ENCODE data around the gene MLXIP. TPM values are rescaled to one million over a fixed set of nuclear protein-coding genes. Genes with fewer than 3 reads are reported as not detected.

MLXIP gene
- polyA plus RNA-seq, 2 donors: 8.2 to 18.0 TPM

- Histone ChIP-seq H3K36me3 (ENCODE audit: control insufficient read depth in 2 of 2, insufficient read depth in 2 of 2, low read length in 1 of 2) (peaks cover 14 to 30% of the 10 kb centered on the region in 2 donors), H3K27ac (ENCODE audit: low read depth in 2 of 2, low read length in 1 of 2) (no peak overlapping the region), H3K27me3 (ENCODE audit: control insufficient read depth in 1 of 2, insufficient read depth in 2 of 2, low read length in 2 of 2) (no peaks in the 10 kb centered on the region), H3K9me3 (ENCODE audit: control insufficient read depth in 2 of 2, insufficient read depth in 1 of 2, low read depth in 1 of 2, low read length in 1 of 2) (no peaks in the 10 kb centered on the region), H3K4me1 (ENCODE audit: control insufficient read depth in 2 of 2, insufficient read depth in 2 of 2, low read length in 1 of 2) (peaks cover 0 to 2% of the 10 kb centered on the region in 2 donors), H3K4me3 (ENCODE audit: low read depth in 1 of 2, low read length in 2 of 2) (no peak overlapping the region)
- WGBS, 2 donors: 86 to 91% methylated on average over 13 of the region's 13 CpGs
Measured at GRCh38 chr12:122127839-122128238, 49.3 kb downstream of the MLXIP start.

GRCh38 chr12:122128481-122128880 is 49.9 kb downstream of the MLXIP start:
- H3K4me1 ChIP-seq (ENCODE audit: control insufficient read depth in 2 of 2, insufficient read depth in 2 of 2, low read length in 1 of 2): no peaks in the 10 kb centered on the region
- peaks cover 14 to 36% of the 10 kb centered on the region in 2 donors for H3K36me3 ChIP-seq (ENCODE audit: control insufficient read depth in 2 of 2, insufficient read depth in 2 of 2, low read length in 1 of 2)

GRCh38 chr12:122129131-122129530 is 50.6 kb downstream of the MLXIP start:
- H3K27ac ChIP-seq (ENCODE audit: low read depth in 2 of 2, low read length in 1 of 2): no peak overlapping the region
- H3K4me1 ChIP-seq (ENCODE audit: control insufficient read depth in 2 of 2, insufficient read depth in 2 of 2, low read length in 1 of 2): no peaks in the 10 kb centered on the region
- peaks cover 14 to 38% of the 10 kb centered on the region in 2 donors for H3K36me3 ChIP-seq (ENCODE audit: control insufficient read depth in 2 of 2, insufficient read depth in 2 of 2, low read length in 1 of 2)
- no peak overlapping the region for H3K4me3 ChIP-seq (ENCODE audit: low read depth in 1 of 2, low read length in 2 of 2)
- 94 to 95% methylated on average over 13 of the region's 13 CpGs for WGBS, 2 donors
- no peaks in the 10 kb centered on the region for H3K9me3 ChIP-seq (ENCODE audit: control insufficient read depth in 2 of 2, insufficient read depth in 1 of 2, low read depth in 1 of 2, low read length in 1 of 2)
- no peaks in the 10 kb centered on the region for H3K27me3 ChIP-seq (ENCODE audit: control insufficient read depth in 1 of 2, insufficient read depth in 2 of 2, low read length in 2 of 2)

More at GRCh38 chr12:122128481-122128880, 49.9 kb downstream of the MLXIP start:
- H3K27me3 ChIP-seq (ENCODE audit: control insufficient read depth in 1 of 2, insufficient read depth in 2 of 2, low read length in 2 of 2): no peaks in the 10 kb centered on the region
- no peak overlapping the region for H3K27ac ChIP-seq (ENCODE audit: low read depth in 2 of 2, low read length in 1 of 2)
- no peak overlapping the region for H3K4me3 ChIP-seq (ENCODE audit: low read depth in 1 of 2, low read length in 2 of 2)
- H3K9me3 ChIP-seq (ENCODE audit: control insufficient read depth in 2 of 2, insufficient read depth in 1 of 2, low read depth in 1 of 2, low read length in 1 of 2): no peaks in the 10 kb centered on the region
- WGBS, 2 donors: 72 to 90% methylated on average over 5 of the region's 5 CpGs

- H3K27me3 ChIP-seq (ENCODE audit: control insufficient read depth in 1 of 2, insufficient read depth in 2 of 2, low read length in 2 of 2): no peaks in the 10 kb centered on the region
- no peak overlapping the region for H3K27ac ChIP-seq (ENCODE audit: low read depth in 2 of 2, low read length in 1 of 2)
- no peaks in the 10 kb centered on the region for H3K4me1 ChIP-seq (ENCODE audit: control insufficient read depth in 2 of 2, insufficient read depth in 2 of 2, low read length in 1 of 2)
- H3K36me3 ChIP-seq (ENCODE audit: control insufficient read depth in 2 of 2, insufficient read depth in 2 of 2, low read length in 1 of 2): peaks cover 14 to 41% of the 10 kb centered on the region in 2 donors
- H3K9me3 ChIP-seq (ENCODE audit: control insufficient read depth in 2 of 2, insufficient read depth in 1 of 2, low read depth in 1 of 2, low read length in 1 of 2): no peaks in the 10 kb centered on the region
- H3K4me3 ChIP-seq (ENCODE audit: low read depth in 1 of 2, low read length in 2 of 2): no peak overlapping the region
- WGBS, 2 donors: 83 to 85% methylated on average over 17 of the region's 17 CpGs
Measured at GRCh38 chr12:122130150-122130549, 51.6 kb downstream of the MLXIP start.

GRCh38 chr12:122133192-122133950 is 54.8 kb downstream of the MLXIP start:
- 80% methylated on average over 28 of the region's 28 CpGs for WGBS, 2 donors
- Histone ChIP-seq H3K27ac (ENCODE audit: low read depth in 2 of 2, low read length in 1 of 2) (no peak overlapping the region), H3K27me3 (ENCODE audit: control insufficient read depth in 1 of 2, insufficient read depth in 2 of 2, low read length in 2 of 2) (no peaks in the 10 kb centered on the region), H3K4me3 (ENCODE audit: low read depth in 1 of 2, low read length in 2 of 2) (no peak overlapping the region), H3K4me1 (ENCODE audit: control insufficient read depth in 2 of 2, insufficient read depth in 2 of 2, low read length in 1 of 2) (peaks cover 0 to 6% of the 10 kb centered on the region in 2 donors), H3K36me3 (ENCODE audit: control insufficient read depth in 2 of 2, insufficient read depth in 2 of 2, low read length in 1 of 2) (peaks cover 14 to 46% of the 10 kb centered on the region in 2 donors), H3K9me3 (ENCODE audit: control insufficient read depth in 2 of 2, insufficient read depth in 1 of 2, low read depth in 1 of 2, low read length in 1 of 2) (no peaks in the 10 kb centered on the region)

- no peak overlapping the region for H3K27ac ChIP-seq (ENCODE audit: low read depth in 2 of 2, low read length in 1 of 2)
- H3K9me3 ChIP-seq (ENCODE audit: control insufficient read depth in 2 of 2, insufficient read depth in 1 of 2, low read depth in 1 of 2, low read length in 1 of 2): no peaks in the 10 kb centered on the region
- WGBS, 2 donors: 96 to 99% methylated on average over 18 of the region's 18 CpGs
- no peaks in the 10 kb centered on the region for H3K27me3 ChIP-seq (ENCODE audit: control insufficient read depth in 1 of 2, insufficient read depth in 2 of 2, low read length in 2 of 2)
- no peak overlapping the region for H3K4me3 ChIP-seq (ENCODE audit: low read depth in 1 of 2, low read length in 2 of 2)
- peaks cover 6 to 36% of the 10 kb centered on the region in 2 donors for H3K36me3 ChIP-seq (ENCODE audit: control insufficient read depth in 2 of 2, insufficient read depth in 2 of 2, low read length in 1 of 2)
- peaks cover 0 to 6% of the 10 kb centered on the region in 2 donors for H3K4me1 ChIP-seq (ENCODE audit: control insufficient read depth in 2 of 2, insufficient read depth in 2 of 2, low read length in 1 of 2)
Measured at GRCh38 chr12:122135437-122136031, 57.0 kb downstream of the MLXIP start.

- H3K27me3 ChIP-seq (ENCODE audit: control insufficient read depth in 1 of 2, insufficient read depth in 2 of 2, low read length in 2 of 2): no peaks in the 10 kb centered on the region
- H3K4me1 ChIP-seq (ENCODE audit: control insufficient read depth in 2 of 2, insufficient read depth in 2 of 2, low read length in 1 of 2): peaks cover 0 to 6% of the 10 kb centered on the region in 2 donors
- no peak overlapping the region for H3K4me3 ChIP-seq (ENCODE audit: low read depth in 1 of 2, low read length in 2 of 2)
- H3K9me3 ChIP-seq (ENCODE audit: control insufficient read depth in 2 of 2, insufficient read depth in 1 of 2, low read depth in 1 of 2, low read length in 1 of 2): no peaks in the 10 kb centered on the region
- no peak overlapping the region for H3K27ac ChIP-seq (ENCODE audit: low read depth in 2 of 2, low read length in 1 of 2)
- 69 to 71% methylated on average over 10 of the region's 10 CpGs for WGBS, 2 donors
- H3K36me3 ChIP-seq (ENCODE audit: control insufficient read depth in 2 of 2, insufficient read depth in 2 of 2, low read length in 1 of 2): peaks cover 5 to 49% of the 10 kb centered on the region in 2 donors
Measured at GRCh38 chr12:122137229-122137628, 58.7 kb downstream of the MLXIP start.

GRCh38 chr12:122137681-122138080 is 59.1 kb downstream of the MLXIP start:
- Histone ChIP-seq H3K36me3 (ENCODE audit: control insufficient read depth in 2 of 2, insufficient read depth in 2 of 2, low read length in 1 of 2) (peaks cover 5 to 49% of the 10 kb centered on the region in 2 donors), H3K9me3 (ENCODE audit: control insufficient read depth in 2 of 2, insufficient read depth in 1 of 2, low read depth in 1 of 2, low read length in 1 of 2) (no peaks in the 10 kb centered on the region), H3K27ac (ENCODE audit: low read depth in 2 of 2, low read length in 1 of 2) (no peak overlapping the region), H3K4me1 (ENCODE audit: control insufficient read depth in 2 of 2, insufficient read depth in 2 of 2, low read length in 1 of 2) (peaks cover 0 to 6% of the 10 kb centered on the region in 2 donors), H3K4me3 (ENCODE audit: low read depth in 1 of 2, low read length in 2 of 2) (no peak overlapping the region), H3K27me3 (ENCODE audit: control insufficient read depth in 1 of 2, insufficient read depth in 2 of 2, low read length in 2 of 2) (no peaks in the 10 kb centered on the region)
- WGBS, 2 donors: 45 to 60% methylated on average over 10 to 11 of the region's 11 CpGs

GRCh38 chr12:122138181-122138580 is 59.6 kb downstream of the MLXIP start:
- no peak overlapping the region for H3K4me3 ChIP-seq (ENCODE audit: low read depth in 1 of 2, low read length in 2 of 2)
- no peaks in the 10 kb centered on the region for H3K27me3 ChIP-seq (ENCODE audit: control insufficient read depth in 1 of 2, insufficient read depth in 2 of 2, low read length in 2 of 2)
- WGBS, 2 donors: 59 to 76% methylated on average over 11 of the region's 11 CpGs
- H3K36me3 ChIP-seq (ENCODE audit: control insufficient read depth in 2 of 2, insufficient read depth in 2 of 2, low read length in 1 of 2): peaks cover 10 to 48% of the 10 kb centered on the region in 2 donors
- H3K27ac ChIP-seq (ENCODE audit: low read depth in 2 of 2, low read length in 1 of 2): no peak overlapping the region
- H3K9me3 ChIP-seq (ENCODE audit: control insufficient read depth in 2 of 2, insufficient read depth in 1 of 2, low read depth in 1 of 2, low read length in 1 of 2): no peaks in the 10 kb centered on the region
- peaks cover 0 to 6% of the 10 kb centered on the region in 2 donors for H3K4me1 ChIP-seq (ENCODE audit: control insufficient read depth in 2 of 2, insufficient read depth in 2 of 2, low read length in 1 of 2)

Data from esophagus (tissue), 2 donors.